HG03135 (cell line): Measurements from ENCODE around the gene RABL2A.
"Not testable (repeated sequence)": the region's sequence is repeated elsewhere in the genome, so short reads cannot be mapped to it uniquely, and the experiment has no call there.

ENCODE experiments used
- ATAC-seq: cut with Tn5 transposase; IDR thresholded peaks from one replicate; pipeline ENCODE4 v1.9.1; 2021; ENCODE audit warnings: mild to moderate bottlenecking, moderate library complexity; ENCODE audit not compliant: unreplicated experiment

Gene RABL2A

GRCh38 chr2:113677330-113677729 lies 50.3 kb downstream of the RABL2A start:
- no peak for ATAC-seq

GRCh38 chr2:113679457-113679856 lies 52.4 kb downstream of the RABL2A start:
- ATAC-seq = no peak

GRCh38 chr2:113685471-113685870 lies 58.4 kb downstream of the RABL2A start:
- ATAC-seq = no peak

GRCh38 chr2:113686537-113686936 lies 59.5 kb downstream of the RABL2A start:
- no peak for ATAC-seq

- not testable (repeated sequence) for ATAC-seq
These were observed 63.8 kb downstream of the RABL2A start for GRCh38 chr2:113690871-113691270.
